DMS79 treated with DMSO at 0.1 percent for 48 hours (cell line): ENCODE data around the gene SLC12A7.

Experiments
- DNase-seq: peaks from one replicate; lab custom pipeline; 2025; lab: John Stamatoyannopoulos, UW

SLC12A7 gene

DNA sequence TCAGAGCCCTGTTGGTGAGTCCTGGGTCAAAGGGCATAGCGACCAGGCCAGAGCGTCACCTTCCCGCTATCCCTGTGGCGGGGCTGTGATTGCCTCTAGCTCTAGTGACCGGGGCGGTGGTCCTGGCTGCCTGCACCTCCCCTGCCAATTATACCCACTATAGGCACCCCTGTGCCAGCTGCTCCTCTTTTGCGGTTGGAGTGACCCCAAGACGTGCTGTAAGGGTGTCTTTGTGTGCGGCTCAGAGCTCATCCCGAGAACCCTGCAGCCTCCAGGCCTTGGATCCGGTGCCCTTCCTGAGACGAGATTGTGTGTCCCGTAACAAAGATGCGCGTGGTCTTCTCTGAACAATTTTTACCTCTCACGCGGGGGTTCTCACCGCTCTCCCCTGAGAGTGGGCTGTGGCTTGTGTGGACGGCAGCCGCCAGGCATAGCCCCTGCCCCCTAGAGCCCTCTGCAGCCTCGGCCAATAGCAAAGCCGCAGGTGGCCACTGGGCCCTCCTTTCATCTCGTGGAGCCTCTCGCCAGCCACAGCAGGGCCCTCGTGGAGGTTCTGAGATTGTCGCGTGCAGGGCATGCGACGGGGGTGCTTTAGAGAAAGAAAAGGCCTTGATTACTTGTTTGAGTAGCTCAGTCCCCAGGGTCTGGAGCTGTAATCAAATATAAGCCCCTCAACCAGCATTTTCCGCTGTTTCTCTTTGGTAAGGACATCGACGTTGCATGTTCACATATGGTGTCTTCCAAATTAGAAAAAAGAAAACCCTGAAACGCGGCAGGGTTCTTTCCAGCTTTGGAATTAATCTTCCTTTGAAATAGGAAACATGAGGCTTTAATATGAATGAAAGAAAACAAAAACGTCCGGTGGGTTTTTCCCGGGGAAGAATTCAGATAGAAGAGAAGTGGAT lies 92.6 kb downstream of the SLC12A7 start:
- DNase-seq: no peak

- DNase-seq: no peak
Measured at GRCh38 chr5:1018596-1018995, 93.3 kb downstream of the SLC12A7 start.

DNA sequence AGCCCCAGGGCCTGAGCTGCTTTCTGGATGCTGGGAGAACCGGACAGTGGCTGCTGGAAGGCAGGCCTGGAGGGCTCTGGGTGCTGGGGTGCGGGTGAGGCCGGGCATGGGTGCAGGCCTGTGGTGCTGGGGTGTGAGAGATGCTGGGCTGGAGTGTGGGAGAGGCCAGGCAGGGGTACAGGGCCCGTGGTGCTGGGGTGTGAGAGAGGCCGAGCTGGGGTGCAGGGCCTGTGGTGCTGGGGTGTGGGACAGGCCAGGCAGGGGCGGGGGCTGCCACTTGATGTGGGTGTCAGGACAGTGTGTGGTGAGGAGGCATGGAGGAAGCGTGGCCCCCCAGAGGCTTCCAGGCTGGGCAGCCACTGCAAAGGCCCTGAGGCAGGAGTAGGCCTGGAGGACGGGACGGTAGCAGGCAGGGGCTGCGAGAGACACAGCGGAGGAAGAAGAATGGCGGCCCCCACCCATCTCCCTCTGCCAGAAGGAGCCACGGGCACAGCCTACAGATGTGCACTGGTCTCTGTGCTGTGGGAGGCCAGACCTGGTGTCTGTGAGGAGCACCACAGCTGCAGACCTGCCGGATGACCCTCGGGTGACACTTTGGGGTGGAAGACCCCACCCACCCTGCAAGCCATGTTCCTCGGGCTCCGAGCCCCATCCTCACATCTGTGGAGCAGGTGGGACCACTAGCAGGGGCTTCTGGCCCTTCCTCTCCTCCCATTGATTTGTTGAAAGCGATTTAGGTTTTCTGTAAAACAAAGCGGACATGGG lies 94.0 kb downstream of the SLC12A7 start:
- DNase-seq: no peak

DNA sequence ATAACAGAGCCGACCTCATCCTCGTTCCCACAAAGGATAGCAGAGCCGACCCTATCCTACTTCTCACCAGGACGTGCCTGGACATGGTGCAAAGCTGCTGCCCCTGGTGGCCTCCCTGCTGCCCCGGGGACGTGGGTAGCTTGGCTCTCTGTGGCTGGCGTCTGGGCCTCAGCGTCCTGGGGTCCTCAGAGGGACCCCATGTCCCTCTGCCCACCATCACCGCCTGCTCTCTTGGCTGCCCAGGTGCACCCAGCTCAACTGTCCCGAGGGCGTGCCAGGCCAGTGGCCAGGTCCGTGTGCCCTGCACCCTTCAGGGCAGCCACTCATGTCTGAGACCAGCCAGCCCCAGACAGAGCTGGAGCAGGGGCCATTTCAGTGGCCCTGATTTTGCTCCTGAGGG lies 94.8 kb downstream of the SLC12A7 start:
- no peak for DNase-seq

- no peak for DNase-seq
Measured at GRCh38 chr5:1016476-1016875, 95.4 kb downstream of the SLC12A7 start.

- DNase-seq: no peak
Measured at GRCh38 chr5:1016036-1016435, 95.8 kb downstream of the SLC12A7 start.

DNA sequence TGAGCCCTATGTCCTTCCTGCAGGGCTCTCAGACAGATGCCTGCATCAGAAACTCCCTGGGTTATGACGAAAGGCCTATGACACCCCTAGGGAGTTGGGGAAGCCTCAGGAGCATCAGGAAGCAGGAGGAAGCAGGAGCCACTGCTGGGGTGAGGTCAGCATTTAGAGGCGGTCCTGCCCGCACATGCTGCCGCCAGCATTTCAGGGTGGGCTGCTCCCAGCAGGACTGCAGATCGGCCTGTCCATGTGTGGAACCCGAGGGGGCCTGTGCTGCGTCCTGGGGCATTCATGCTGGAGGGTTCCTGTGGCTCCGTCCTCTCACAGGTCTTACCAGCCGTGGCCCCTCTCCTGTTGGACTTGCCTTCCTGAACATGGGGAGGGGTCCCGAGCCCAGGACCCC lies 96.4 kb downstream of the SLC12A7 start:
- DNase-seq: no peak

DNA sequence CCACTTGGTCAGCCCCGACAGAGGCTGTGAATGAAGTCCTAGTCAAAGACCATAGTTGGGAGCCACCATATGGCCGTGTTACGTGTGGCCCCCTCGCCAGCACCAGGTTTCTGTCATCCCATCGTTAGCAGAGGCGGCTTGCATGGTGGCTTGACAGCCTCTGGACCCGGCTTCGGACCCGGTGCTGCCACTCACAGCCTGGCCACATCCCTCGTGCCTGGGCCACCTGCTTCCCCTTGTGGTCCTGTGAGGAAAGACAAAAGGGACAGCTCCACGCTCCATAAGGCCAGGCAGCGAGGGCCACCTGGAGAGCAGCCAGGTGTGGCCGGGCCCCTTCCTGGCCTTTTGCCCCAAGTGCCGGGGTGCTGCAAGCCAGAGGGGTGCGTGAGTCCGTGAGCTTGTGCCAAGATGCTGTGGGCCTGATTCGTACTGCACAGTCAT lies 97.1 kb downstream of the SLC12A7 start:
- DNase-seq: no peak

DNA sequence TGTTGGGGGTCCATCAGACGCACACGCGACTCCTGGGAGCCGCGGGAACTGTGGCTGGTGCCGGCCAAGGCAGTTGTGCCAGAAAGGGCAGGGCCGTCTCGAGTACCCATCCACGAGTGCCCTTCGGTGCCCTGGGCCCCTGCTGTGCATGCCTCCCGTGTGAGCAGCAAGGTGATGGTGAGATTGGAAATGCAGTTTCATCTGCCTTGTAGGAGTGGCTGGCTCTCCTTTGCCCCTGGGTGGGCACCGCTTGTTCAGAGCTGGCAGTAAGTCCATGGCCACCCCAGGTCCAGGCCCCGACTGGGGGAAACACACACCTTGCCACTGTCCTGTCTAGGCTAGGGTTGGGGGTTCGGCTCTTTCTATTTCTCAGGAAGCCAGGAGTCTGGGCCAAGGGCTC lies 97.5 kb downstream of the SLC12A7 start:
- DNase-seq: no peak

- DNase-seq: no peak
Measured at GRCh38 chr5:1013948-1014301, 97.9 kb downstream of the SLC12A7 start.

DNA sequence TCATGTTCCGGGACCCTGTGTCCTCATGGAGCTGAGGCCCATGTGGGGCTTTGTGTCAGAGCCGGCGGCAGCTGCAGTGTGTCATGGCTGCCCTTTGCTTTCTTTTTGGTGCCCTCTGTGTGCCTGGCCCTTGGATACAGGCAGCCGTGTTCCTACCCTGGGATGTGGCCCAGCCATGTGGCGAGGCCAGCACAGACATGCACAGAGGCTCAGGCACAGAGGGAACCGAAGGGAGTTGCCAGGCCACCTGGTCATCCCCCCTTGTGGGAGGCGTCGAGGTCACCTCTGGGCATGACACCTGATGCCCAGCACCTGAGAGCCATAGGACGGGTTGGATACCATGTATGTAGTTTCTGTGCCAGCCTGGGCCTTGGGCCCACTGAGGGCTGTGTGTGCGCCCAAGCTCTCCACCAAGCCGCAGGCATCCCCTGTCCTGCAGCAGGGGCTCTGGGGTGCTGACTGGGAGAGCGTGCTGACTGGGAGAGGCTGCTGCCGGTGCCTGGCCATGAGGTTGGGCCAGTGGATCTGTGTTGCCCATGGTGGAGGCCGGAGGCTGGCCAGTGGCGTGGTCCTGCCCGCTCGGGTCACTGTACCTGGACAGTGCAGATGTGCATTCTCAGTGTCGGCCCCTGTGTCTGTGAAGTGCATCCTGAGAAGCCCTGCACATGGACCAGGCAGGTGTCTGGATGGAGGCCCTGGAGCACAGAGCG lies 98.5 kb downstream of the SLC12A7 start:
- no peak for DNase-seq

DNA sequence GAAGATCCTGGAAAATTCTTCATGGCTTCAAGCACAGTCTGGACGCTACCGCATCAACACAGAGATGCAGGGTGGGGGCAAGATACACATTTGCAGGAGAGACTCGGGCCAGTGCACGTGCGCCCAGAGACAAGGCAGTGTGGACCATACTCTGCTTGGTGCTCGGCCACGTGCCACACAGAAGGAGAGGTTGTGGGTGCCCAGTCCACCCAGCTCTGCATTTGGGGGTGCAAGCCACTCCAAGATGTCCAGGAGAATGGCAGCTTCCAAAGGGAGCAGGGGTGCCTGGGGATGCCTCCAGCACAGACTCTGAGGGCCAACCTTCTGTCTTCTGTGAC lies 99.0 kb downstream of the SLC12A7 start:
- DNase-seq: no peak

GRCh38 chr5:1012313-1012841 lies 99.5 kb downstream of the SLC12A7 start:
- DNase-seq: no peak

- DNase-seq: no peak
Measured at GRCh38 chr5:1011741-1012312, 100.0 kb downstream of the SLC12A7 start.

- DNase-seq: no peak
Measured at GRCh38 chr5:1011226-1011631, 100.6 kb downstream of the SLC12A7 start.

- DNase-seq: no peak
Measured at GRCh38 chr5:1010641-1011046, 101.2 kb downstream of the SLC12A7 start.

DNA sequence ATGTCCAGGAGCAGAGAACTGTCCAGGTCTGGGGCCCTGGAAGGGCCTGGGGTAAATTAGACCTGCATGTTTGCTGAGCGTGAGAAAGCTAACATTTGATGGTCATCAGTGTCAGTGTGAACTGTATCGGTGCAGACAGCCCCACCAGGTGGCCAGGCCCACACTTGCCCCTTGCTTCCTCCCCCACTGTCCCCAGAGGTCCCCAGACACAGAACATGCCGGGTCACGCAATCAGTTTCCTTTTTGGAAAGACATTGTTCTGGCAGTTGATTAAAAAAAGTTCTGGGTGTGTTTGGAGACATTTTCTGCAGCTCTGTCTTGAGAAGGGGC lies 101.7 kb downstream of the SLC12A7 start:
- no peak for DNase-seq

DNA sequence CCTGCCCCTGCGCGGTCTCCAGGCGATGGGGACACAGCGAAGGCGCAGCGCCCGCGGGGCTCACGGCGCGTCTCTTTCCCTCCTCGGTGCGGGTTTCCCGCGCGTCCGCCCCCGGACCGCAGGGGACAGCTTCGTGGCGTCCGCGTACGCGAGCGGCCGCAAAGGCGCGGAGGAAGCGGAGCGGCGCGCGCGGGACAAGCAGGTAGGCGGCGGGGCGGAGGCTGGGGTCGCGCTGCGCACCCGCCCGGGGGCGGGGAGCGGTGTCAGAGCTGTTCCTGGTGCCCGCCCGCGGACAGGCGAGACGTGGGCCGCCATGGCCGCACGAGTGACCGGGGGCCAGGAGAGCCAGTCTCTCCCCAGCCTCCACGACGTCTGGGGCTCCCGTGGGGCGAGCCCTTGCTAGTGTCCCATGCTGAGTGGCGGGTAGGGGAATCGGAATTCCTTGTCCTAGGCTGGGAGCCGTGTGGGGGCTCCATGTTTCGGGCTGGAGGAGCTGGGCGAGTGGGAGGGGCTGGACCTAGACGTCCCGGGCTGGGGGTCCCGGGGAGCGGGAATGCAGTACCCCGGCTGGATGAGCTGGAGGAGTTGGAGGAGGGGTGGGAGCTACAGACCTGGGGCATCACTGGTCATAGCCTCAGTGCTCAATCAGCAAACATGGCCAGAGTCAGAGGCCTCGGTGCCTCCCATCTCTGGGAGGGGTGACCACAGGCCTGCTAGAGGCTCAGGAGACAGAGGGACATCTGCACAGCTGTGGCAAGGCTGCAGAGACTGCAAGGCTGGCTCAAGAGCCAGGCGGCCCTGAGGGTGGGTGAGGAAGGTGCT lies 102.3 kb downstream of the SLC12A7 start:
- DNase-seq: no peak

DNA sequence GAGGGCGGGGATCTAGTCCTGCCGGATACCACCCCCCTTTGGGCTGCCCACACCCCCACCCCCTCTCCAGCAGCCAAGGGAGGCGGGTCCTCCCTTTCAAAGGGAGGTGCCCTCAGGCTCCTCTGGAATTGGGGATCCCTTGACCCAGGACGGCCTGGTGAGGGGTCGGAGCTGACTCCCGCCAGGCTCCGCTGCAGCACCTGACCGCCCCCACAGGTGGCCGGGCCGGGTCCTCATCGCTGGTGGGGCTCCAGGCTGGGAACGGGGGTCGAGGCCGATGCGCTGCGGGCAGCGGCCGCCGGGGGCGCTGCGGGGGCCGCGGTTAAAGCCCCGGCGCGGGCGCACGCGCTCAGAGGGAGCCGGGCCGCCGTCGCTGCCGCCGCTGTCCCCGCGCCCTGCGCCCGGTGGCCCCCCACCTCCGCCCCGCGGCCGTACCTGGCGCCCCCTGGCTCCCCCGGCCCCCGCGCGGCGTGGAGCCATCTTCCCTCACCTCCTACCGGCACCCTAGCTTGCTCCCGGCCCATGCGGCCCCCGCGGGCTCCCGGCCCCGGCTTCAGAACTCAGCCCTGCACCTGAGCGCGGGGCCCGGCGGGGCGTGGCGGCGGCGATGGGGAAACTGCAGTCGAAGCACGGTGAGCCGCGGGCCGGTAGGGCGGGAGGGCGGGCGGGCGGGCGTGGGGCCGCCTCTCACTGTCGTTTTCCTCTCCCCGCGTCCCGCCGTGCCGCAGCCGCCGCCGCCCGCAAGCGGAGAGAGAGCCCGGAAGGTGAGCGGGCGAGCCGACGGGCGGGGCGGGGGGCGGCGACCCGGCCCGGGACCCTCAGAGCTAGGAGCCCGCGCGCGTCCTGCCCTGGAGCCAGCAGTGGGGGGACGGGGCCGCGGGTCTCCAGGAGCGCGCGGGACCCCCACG lies 103.2 kb downstream of the SLC12A7 start, which contains the start of gene NKD2:
Gene NKD2, plus strand, starts transcription at position 352 of the 908 bp plus-strand sequence. Its CDS starts 256 bp downstream, at position 608.
- DNase-seq: no peak
